ENCODE results near the gene PHYKPL. TPM values are rescaled to one million over a fixed set of nuclear protein-coding genes. Genes with fewer than 3 reads are reported as not detected.

Gene PHYKPL
- total and polyA plus RNA-seq, 9 donors = 31.8 to 93.3 (median 61.6) TPM

DNA sequence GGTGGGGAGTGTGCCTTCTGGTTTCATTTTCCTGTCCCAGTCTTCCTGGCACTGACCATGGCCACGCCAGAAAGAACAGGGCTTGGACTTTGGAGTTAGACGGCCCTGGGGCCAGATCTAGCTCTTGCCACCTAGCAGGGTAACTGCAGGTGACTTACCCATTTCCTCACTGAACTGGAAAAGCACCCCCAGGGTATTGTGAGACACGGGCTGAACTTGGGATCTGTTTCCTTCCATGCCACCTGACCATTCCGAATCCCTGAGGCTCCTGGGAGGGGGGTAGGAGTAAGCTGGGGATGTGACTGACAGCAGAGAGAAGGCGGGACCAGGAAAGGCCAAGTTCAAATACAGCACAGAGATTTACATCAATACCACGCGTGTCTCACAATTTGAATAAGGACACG lies 18.9 kb downstream of the PHYKPL start:
- peaks cover 1% of the 10 kb centered on the region for H3K4me1 ChIP-seq (ENCODE audit: insufficient read depth)
- intact Hi-C loops (cut with DNase I) = no loop called here
- no peak overlapping the region for H3K4me3 ChIP-seq
- 68 to 75% (median 72%) methylated on average over 8 of the region's 8 CpGs for WGBS, 3 donors
- TF ChIP-seq, protein P1, sequence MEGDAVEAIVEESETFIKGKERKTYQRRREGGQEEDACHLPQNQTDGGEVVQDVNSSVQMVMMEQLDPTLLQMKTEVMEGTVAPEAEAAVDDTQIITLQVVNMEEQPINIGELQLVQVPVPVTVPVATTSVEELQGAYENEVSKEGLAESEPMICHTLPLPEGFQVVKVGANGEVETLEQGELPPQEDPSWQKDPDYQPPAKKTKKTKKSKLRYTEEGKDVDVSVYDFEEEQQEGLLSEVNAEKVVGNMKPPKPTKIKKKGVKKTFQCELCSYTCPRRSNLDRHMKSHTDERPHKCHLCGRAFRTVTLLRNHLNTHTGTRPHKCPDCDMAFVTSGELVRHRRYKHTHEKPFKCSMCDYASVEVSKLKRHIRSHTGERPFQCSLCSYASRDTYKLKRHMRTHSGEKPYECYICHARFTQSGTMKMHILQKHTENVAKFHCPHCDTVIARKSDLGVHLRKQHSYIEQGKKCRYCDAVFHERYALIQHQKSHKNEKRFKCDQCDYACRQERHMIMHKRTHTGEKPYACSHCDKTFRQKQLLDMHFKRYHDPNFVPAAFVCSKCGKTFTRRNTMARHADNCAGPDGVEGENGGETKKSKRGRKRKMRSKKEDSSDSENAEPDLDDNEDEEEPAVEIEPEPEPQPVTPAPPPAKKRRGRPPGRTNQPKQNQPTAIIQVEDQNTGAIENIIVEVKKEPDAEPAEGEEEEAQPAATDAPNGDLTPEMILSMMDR (IDR thresholded peaks at IDR 0.05) = no peak
- TF ChIP-seq EP300 (IDR thresholded peaks at IDR 0.05) (no peak), POLR2A (IDR thresholded peaks at IDR 0.05) (no peak)
- no peaks in the 10 kb centered on the region for H3K9me3 ChIP-seq
- H3K27ac ChIP-seq = no peak overlapping the region
- H3K36me3 ChIP-seq = no peaks in the 10 kb centered on the region
- DNase-seq = no peak
- no peaks in the 10 kb centered on the region for H3K27me3 ChIP-seq

DNA sequence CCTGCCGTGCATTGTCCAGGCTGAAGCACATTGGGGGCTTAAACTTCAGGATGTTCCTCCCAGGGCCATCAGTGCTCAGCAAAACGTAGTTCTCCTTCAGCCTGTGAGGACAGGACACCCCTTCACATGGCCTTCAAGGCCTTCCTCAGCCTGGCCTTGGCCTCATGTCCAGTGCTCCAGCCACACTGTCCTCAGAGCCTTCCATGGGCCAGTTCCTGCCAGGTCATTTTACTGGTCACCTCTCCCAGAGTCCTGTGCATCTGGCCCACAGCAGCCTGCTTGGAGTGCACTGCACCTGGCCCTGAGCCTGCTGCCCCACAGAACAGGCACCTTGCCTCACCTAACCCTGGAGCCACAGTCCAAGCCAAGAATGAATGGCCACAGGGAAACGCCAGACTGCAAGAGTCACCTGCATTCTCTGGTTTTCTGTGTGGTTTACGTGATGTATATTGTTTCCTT lies 19.6 kb downstream of the PHYKPL start:
- Histone ChIP-seq H3K4me1 (ENCODE audit: insufficient read depth) (peaks cover 1% of the 10 kb centered on the region), H3K27me3 (no peaks in the 10 kb centered on the region), H3K4me3 (no peak overlapping the region), H3K9me3 (no peaks in the 10 kb centered on the region), H3K36me3 (no peaks in the 10 kb centered on the region), H3K27ac (no peak overlapping the region)
- intact Hi-C loops (cut with DNase I) = no loop called here
- DNase-seq = no peak
- WGBS, 3 donors = 49 to 71% (median 65%) methylated on average over 4 of the region's 4 CpGs
- TF ChIP-seq POLR2A (IDR thresholded peaks at IDR 0.05) (no peak), EP300 (IDR thresholded peaks at IDR 0.05) (no peak)
- TF ChIP-seq, protein P1 (IDR thresholded peaks at IDR 0.05) = no peak

DNA sequence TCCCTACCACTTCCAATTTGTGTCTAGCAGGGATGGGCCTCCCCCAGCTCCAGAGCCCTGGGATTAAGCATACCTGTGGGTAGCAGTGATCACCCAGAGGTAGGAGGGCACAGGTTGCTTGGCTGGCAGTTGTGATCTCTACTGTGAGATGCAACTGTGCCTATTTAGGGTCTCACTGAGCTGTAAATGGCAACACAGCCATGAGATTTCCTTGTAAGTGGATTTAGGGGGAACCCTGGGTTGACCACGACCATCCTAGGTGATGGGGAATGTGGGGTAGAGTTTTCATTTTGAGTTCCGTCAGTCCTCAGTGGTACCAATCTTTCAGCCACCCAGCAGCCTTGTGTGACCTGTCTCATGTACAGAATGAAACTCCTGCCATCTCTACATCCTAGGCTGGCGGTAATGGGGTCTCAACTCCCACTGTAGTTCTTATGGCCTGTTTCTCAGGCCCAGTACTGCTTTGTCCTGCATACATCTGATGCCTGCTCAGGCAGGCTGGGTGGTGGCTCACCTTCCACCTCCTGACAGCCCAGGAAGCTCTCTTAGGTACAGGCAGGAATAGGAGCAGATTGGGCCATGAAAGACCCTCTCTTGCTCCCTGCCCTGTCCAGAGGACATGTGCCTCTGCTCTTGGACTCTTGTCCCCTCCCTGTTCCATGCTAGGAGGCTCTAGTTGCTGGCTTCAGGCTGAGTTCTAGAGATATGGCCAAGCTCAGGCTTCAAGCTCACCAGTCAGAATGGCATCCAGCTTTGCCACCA lies 20.2 kb downstream of the PHYKPL start:
- no peak overlapping the region for H3K27ac ChIP-seq
- no peaks in the 10 kb centered on the region for H3K27me3 ChIP-seq
- TF ChIP-seq, protein P1 (IDR thresholded peaks at IDR 0.05) = no peak
- TF ChIP-seq POLR2A (IDR thresholded peaks at IDR 0.05) (no peak), EP300 (IDR thresholded peaks at IDR 0.05) (no peak)
- no peak overlapping the region for H3K4me3 ChIP-seq
- H3K36me3 ChIP-seq = no peaks in the 10 kb centered on the region
- DNase-seq = no peak
- H3K4me1 ChIP-seq (ENCODE audit: insufficient read depth) = peaks cover 3% of the 10 kb centered on the region
- no peaks in the 10 kb centered on the region for H3K9me3 ChIP-seq
- intact Hi-C loops (cut with DNase I) = no loop called here
- 78 to 92% (median 85%) methylated on average over 3 of the region's 3 CpGs for WGBS, 3 donors

DNA sequence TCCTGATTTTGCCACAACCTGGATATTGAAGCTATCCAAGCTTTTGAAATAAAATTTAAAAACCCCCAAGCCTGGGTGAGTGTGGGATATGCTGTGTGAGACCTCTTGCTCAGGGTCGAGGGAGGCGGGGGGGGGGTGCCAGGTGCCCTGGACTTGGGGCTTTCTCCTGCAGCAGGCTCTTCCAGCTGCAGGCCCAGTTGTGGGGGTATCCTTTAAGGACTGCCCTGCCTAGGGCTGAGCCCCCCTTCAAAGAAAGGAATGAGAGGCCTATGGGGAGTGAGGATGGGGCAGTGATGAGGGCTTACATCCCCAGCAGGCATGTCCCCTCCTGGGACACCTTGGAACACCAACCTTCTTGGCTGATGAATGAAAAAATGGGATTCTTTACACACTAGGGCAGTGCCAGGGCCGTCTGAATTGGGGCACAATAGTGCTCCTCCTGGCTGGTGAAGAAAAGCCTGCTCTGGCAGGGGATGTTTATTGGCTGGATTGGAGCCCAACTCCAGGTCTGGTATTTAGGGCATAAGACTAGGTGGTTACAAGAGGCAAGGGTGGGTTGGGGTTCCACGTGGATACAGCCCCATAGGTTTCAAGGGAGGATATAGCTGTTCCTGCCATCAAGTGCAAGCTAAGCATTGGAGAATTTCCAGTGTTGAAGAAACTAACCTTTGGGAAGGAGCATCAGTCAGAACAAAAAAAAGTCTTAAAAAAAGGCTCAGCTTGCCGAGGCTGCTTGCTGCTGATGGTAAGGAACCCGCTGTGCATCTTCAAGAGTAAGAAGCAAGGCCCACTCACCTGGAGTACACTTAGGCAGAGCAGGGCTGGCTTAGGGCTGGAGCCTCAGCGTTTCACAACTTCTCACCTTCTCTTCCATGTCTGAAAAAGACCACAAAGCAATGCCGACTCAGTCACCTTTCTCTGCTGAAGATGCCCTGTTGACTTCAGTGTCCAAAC lies 21.2 kb downstream of the PHYKPL start:
- peaks cover 3% of the 10 kb centered on the region for H3K4me1 ChIP-seq (ENCODE audit: insufficient read depth)
- H3K9me3 ChIP-seq = no peaks in the 10 kb centered on the region
- no peak overlapping the region for H3K4me3 ChIP-seq
- 59 to 68% (median 60%) methylated on average over 8 of the region's 8 CpGs for WGBS, 3 donors
- H3K27me3 ChIP-seq = no peaks in the 10 kb centered on the region
- no peak overlapping the region for H3K27ac ChIP-seq
- no peak for TF ChIP-seq POLR2A (IDR thresholded peaks at IDR 0.05)
- TF ChIP-seq EP300 (IDR thresholded peaks at IDR 0.05) = no peak
- TF ChIP-seq, protein P1 (IDR thresholded peaks at IDR 0.05) = no peak
- intact Hi-C loops (cut with DNase I) = no loop called here
- DNase-seq = no peak
- no peaks in the 10 kb centered on the region for H3K36me3 ChIP-seq
